Right lobe of liver (tissue), 4 donors: ENCODE results near the gene CA5A.

Experiments
- CTCF ChIP-seq, 4 donors: fragments of 200-600 bp in 3 of 4; fragments of 450-650 bp in 1 of 4; IDR thresholded peaks; one replicate each; pipeline versions ENCODE4 v1.5.1 to v1.8.0; 2016 to 2022; ENCODE audit warnings: antibody characterized with exemption in 4 of 4, mild to moderate bottlenecking in 2 of 4
- POLR2A ChIP-seq: fragments of 450-650 bp; IDR thresholded peaks from one replicate; pipeline ENCODE4 v1.6.1; 2017; ENCODE audit warnings: antibody characterized with exemption, mild to moderate bottlenecking
- donor health status: DM: no; HTN: no; CAD: no.
- donor health status: DM: no; HTN: no; CAD: no.
- donor health status: DM: no; HTN: yes; CAD: no.

- TF ChIP-seq POLR2A (no peak), CTCF (IDR thresholded peaks at IDR 0.05) (no peak)
These were observed 12.4 kb upstream of the CA5A start for GRCh38 chr16:87948735-87949070.
